ENCODE results near the gene ACVRL1.

The ACVRL1 gene

GRCh38 chr12:51920046-51920445, 12.7 kb downstream of the ACVRL1 start:
- Histone ChIP-seq H3K4me3 (ENCODE audit: low read depth, low read length) (no peak overlapping the region), H2AFZ (ENCODE audit: low read length, unreplicated experiment) (no peak overlapping the region), H3K4me1 (ENCODE audit: control insufficient read depth, insufficient read depth, low read length, unreplicated experiment) (peaks cover 16% of the 10 kb centered on the region), H3K36me3 (ENCODE audit: insufficient read depth, low read length) (no peaks in the 10 kb centered on the region), H3K27me3 (ENCODE audit: insufficient read depth, low read length) (no peaks in the 10 kb centered on the region), H3K27ac (ENCODE audit: low read depth, low read length) (no peak overlapping the region), H3K79me2 (ENCODE audit: control insufficient read depth, insufficient read depth, low read length, unreplicated experiment) (no peaks in the 10 kb centered on the region)

GRCh38 chr12:51921017-51921725, 13.9 kb downstream of the ACVRL1 start:
- H3K4me1 ChIP-seq (ENCODE audit: control insufficient read depth, insufficient read depth, low read length, unreplicated experiment), result peaks cover 16% of the 10 kb centered on the region
- H3K4me3 ChIP-seq (ENCODE audit: low read depth, low read length), result no peak overlapping the region
- no peaks in the 10 kb centered on the region for H3K27me3 ChIP-seq (ENCODE audit: insufficient read depth, low read length)
- H2AFZ ChIP-seq (ENCODE audit: low read length, unreplicated experiment), result no peak overlapping the region
- no peaks in the 10 kb centered on the region for H3K79me2 ChIP-seq (ENCODE audit: control insufficient read depth, insufficient read depth, low read length, unreplicated experiment)
- no peaks in the 10 kb centered on the region for H3K36me3 ChIP-seq (ENCODE audit: insufficient read depth, low read length)
- no peak overlapping the region for H3K27ac ChIP-seq (ENCODE audit: low read depth, low read length)

- Histone ChIP-seq H2AFZ (ENCODE audit: low read length, unreplicated experiment) (no peak overlapping the region), H3K4me1 (ENCODE audit: control insufficient read depth, insufficient read depth, low read length, unreplicated experiment) (peaks cover 16% of the 10 kb centered on the region), H3K4me3 (ENCODE audit: low read depth, low read length) (no peak overlapping the region), H3K27me3 (ENCODE audit: insufficient read depth, low read length) (no peaks in the 10 kb centered on the region), H3K27ac (ENCODE audit: low read depth, low read length) (no peak overlapping the region), H3K36me3 (ENCODE audit: insufficient read depth, low read length) (no peaks in the 10 kb centered on the region), H3K79me2 (ENCODE audit: control insufficient read depth, insufficient read depth, low read length, unreplicated experiment) (no peaks in the 10 kb centered on the region)
These were observed 14.8 kb downstream of the ACVRL1 start for GRCh38 chr12:51922146-51922545.

GRCh38 chr12:51922762-51923505, 15.6 kb downstream of the ACVRL1 start:
- peak overlapping the region; percentile 98 for H2AFZ ChIP-seq (ENCODE audit: low read length, unreplicated experiment)
- peak overlapping the region; percentile 54; the same call in 1 of the 2 replicates for H3K4me3 ChIP-seq (ENCODE audit: low read depth, low read length)
- no peaks in the 10 kb centered on the region for H3K27me3 ChIP-seq (ENCODE audit: insufficient read depth, low read length)
- peaks cover 16% of the 10 kb centered on the region for H3K4me1 ChIP-seq (ENCODE audit: control insufficient read depth, insufficient read depth, low read length, unreplicated experiment)
- H3K79me2 ChIP-seq (ENCODE audit: control insufficient read depth, insufficient read depth, low read length, unreplicated experiment), result no peaks in the 10 kb centered on the region
- H3K27ac ChIP-seq (ENCODE audit: low read depth, low read length), result peak overlapping the region; percentile 36; the same call in 1 of the 2 replicates
- H3K36me3 ChIP-seq (ENCODE audit: insufficient read depth, low read length), result no peaks in the 10 kb centered on the region

- Histone ChIP-seq H3K36me3 (ENCODE audit: insufficient read depth, low read length) (no peaks in the 10 kb centered on the region), H3K4me1 (ENCODE audit: control insufficient read depth, insufficient read depth, low read length, unreplicated experiment) (peaks cover 16% of the 10 kb centered on the region), H3K27ac (ENCODE audit: low read depth, low read length) (no peak overlapping the region), H3K4me3 (ENCODE audit: low read depth, low read length) (peak overlapping the region; percentile 54; the same call in 1 of the 2 replicates), H3K27me3 (ENCODE audit: insufficient read depth, low read length) (no peaks in the 10 kb centered on the region), H2AFZ (ENCODE audit: low read length, unreplicated experiment) (peak overlapping the region; percentile 98), H3K79me2 (ENCODE audit: control insufficient read depth, insufficient read depth, low read length, unreplicated experiment) (no peaks in the 10 kb centered on the region)
These were observed 16.4 kb downstream of the ACVRL1 start for GRCh38 chr12:51923506-51924365.

GRCh38 chr12:51924551-51925319, 17.4 kb downstream of the ACVRL1 start:
- no peak overlapping the region for H3K27ac ChIP-seq (ENCODE audit: low read depth, low read length)
- no peaks in the 10 kb centered on the region for H3K36me3 ChIP-seq (ENCODE audit: insufficient read depth, low read length)
- H2AFZ ChIP-seq (ENCODE audit: low read length, unreplicated experiment), result no peak overlapping the region
- no peak overlapping the region for H3K4me3 ChIP-seq (ENCODE audit: low read depth, low read length)
- H3K27me3 ChIP-seq (ENCODE audit: insufficient read depth, low read length), result no peaks in the 10 kb centered on the region
- no peaks in the 10 kb centered on the region for H3K79me2 ChIP-seq (ENCODE audit: control insufficient read depth, insufficient read depth, low read length, unreplicated experiment)
- H3K4me1 ChIP-seq (ENCODE audit: control insufficient read depth, insufficient read depth, low read length, unreplicated experiment), result peaks cover 16% of the 10 kb centered on the region

GRCh38 chr12:51925346-51926063, 18.2 kb downstream of the ACVRL1 start:
- Histone ChIP-seq H2AFZ (ENCODE audit: low read length, unreplicated experiment) (no peak overlapping the region), H3K4me3 (ENCODE audit: low read depth, low read length) (no peak overlapping the region), H3K4me1 (ENCODE audit: control insufficient read depth, insufficient read depth, low read length, unreplicated experiment) (peaks cover 16% of the 10 kb centered on the region), H3K27me3 (ENCODE audit: insufficient read depth, low read length) (no peaks in the 10 kb centered on the region), H3K79me2 (ENCODE audit: control insufficient read depth, insufficient read depth, low read length, unreplicated experiment) (no peaks in the 10 kb centered on the region), H3K27ac (ENCODE audit: low read depth, low read length) (no peak overlapping the region), H3K36me3 (ENCODE audit: insufficient read depth, low read length) (no peaks in the 10 kb centered on the region)

- Histone ChIP-seq H3K36me3 (ENCODE audit: insufficient read depth, low read length) (no peaks in the 10 kb centered on the region), H3K27ac (ENCODE audit: low read depth, low read length) (no peak overlapping the region), H2AFZ (ENCODE audit: low read length, unreplicated experiment) (no peak overlapping the region)
These were observed 18.8 kb downstream of the ACVRL1 start for GRCh38 chr12:51926064-51926632.

GRCh38 chr12:51926718-51927117, 19.4 kb downstream of the ACVRL1 start:
- H3K79me2 ChIP-seq (ENCODE audit: control insufficient read depth, insufficient read depth, low read length, unreplicated experiment), result no peaks in the 10 kb centered on the region
- no peak overlapping the region for H3K27ac ChIP-seq (ENCODE audit: low read depth, low read length)
- no peaks in the 10 kb centered on the region for H3K36me3 ChIP-seq (ENCODE audit: insufficient read depth, low read length)
- no peaks in the 10 kb centered on the region for H3K27me3 ChIP-seq (ENCODE audit: insufficient read depth, low read length)
- H3K4me1 ChIP-seq (ENCODE audit: control insufficient read depth, insufficient read depth, low read length, unreplicated experiment), result peaks cover 16% of the 10 kb centered on the region
- H3K4me3 ChIP-seq (ENCODE audit: low read depth, low read length), result no peak overlapping the region
- no peak overlapping the region for H2AFZ ChIP-seq (ENCODE audit: low read length, unreplicated experiment)

More at GRCh38 chr12:51926064-51926632, 18.8 kb downstream of the ACVRL1 start:
- Histone ChIP-seq H3K27me3 (ENCODE audit: insufficient read depth, low read length) (no peaks in the 10 kb centered on the region), H3K4me3 (ENCODE audit: low read depth, low read length) (no peak overlapping the region), H3K4me1 (ENCODE audit: control insufficient read depth, insufficient read depth, low read length, unreplicated experiment) (peaks cover 16% of the 10 kb centered on the region), H3K79me2 (ENCODE audit: control insufficient read depth, insufficient read depth, low read length, unreplicated experiment) (no peaks in the 10 kb centered on the region)

Data from ACC112 (cell line).